Ureter (tissue), 1 donor: ENCODE measurements around the gene FOXF2. TPM values are rescaled to one million over a fixed set of nuclear protein-coding genes. Genes with fewer than 3 reads are reported as not detected.

Experiments used
- DNase-seq: peaks from one replicate; pipeline ENCODE4 v3.0.0-alpha.2; 2020; ENCODE audit warnings: low spot score
- total RNA-seq: library from RNA; stranded (reverse); gene quantifications from one replicate; pipeline ENCODE4 v1.2.4, GENCODE V29; 2023
- donor health status: DM: yes; HTN: yes; CAD: no.

FOXF2 gene
- total RNA-seq, 1 donor from 2014 or later: 3.4 TPM

DNA sequence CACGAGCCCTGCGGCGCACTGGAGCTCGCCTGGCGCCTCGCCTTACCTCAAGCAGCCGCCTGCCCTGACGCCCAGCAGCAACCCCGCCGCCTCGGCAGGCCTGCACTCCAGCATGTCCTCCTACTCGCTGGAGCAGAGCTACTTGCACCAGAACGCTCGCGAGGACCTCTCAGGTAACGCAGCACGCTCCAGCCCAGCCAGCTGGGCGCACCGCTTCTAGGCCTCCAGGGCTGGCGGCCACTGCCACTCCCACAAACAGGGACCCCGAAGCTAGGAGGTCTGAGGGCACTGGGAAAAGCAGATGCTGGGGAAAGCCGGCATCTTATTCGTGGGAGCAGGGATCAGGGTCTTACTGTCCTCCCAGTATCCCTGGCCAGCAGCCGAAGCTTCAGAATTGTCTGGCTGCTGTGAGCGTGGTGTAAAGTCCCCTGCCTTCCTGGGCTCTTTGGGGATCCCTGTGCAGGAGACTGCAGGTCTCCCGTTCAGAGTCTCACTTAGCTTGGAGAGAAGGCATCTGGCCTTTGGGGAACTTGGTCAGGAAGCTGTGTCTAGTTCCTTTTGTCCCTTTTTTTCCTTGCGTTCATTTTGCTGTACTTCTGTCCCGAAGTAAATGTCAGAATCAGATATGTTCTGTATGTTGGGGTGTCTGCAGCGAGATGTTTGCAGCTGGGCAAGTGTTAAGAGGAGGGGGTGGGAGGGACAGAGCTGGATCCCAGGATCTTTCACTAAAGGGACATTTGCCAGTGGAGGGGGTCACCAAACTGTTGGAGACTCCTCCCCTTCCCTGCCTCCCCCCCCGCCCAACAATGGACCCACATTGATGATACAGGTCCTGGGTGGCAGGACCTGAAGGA is 1.8 kb downstream of the FOXF2 start:
- DNase-seq: no peak

DNA sequence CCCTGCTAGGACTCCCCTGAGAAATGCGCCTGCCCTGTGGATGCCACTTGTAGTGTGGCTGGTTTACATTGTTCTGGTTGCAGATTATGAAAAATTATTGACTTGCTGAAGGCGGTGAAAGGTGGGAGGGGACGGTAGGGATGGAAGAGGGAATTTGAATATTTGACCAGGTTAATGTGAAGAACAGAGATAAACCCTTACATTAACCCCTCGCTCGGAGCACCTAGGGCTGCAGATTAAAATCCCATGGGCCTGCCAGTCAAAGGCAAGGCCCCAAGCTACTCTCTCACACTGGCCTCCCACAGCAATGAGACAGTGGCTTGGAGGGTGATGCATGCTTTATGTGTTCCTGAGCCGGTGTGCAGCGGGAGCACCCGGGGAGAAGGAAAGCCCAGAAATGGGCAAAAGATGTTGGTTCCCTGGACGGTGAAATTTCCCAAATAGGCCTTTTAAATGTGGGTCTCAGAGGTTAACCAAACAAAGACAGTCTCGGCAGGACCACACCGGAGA is 2.5 kb downstream of the FOXF2 start:
- DNase-seq: no peak

DNA sequence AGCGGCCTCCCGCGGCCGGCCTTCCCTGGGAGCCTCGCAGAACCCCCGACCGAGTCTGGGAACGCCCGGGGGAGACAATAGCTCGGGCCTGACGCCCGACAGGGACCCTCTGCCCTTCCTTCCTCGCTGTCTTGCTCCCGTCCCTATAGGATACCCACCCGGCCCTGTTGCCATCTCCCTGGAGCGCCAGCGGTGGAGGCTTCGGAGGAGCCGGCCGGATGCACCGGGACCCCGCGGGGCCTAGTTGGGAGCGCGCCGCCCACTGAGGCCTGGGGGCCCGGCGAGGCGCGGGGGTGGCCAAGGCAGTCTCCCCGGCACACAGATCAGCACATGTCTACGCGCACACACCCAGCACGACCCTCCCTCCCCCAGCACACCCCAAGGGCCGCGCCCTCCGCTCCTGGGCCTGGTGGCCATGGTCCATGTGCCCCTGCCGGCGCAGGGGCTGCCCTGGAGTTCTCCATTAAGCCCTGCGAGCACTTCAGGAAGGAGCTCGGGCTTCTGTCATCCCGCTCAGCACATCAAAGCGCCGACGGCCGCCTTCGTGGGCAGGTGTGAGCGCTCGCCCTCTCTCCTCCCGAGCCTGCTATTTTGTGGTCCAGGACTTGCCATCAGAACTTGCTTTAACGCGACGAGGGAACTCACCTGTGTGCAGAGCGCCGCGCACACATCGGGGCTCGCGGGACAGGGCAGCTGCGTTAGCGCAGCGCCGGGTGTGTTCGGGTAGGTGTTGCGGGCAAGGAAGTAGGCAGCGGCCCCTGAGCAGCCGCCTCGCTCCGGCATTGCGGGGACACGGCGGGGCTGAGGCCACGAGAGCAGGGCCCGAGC is 3.7 kb downstream of the FOXF2 start:
- no peak for DNase-seq

DNA sequence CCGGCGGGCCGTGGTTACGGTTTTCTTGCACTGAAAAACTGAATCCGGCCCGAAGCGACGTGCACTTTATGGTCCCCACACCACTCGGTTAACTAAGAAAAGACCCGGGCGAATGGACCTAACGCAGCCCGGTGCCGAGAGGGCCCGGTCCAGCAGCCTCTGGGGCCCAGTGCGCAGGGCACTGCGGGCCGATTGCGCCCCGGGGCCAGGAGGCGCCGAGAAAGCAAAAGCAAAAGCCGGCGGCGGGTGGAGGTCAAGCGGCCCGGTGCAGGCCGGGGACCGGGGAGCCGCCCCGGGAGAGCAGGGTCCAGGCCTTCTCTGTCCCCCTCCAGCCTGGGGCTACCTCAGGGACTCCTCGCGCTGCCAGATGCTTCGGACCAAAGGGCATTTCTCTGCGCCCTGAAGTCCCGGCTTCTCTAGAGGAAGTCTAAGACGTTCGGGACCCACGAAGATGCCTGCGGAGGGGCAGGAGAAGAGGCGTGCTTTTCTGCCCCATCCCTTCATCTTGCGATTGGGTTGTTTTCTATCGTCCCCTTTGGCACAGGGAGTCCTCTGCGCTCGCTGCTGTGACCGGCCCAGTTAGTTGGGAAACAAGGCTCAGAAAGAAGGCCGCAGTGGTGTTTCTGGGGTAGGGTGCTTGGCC is 4.4 kb downstream of the FOXF2 start:
- DNase-seq: no peak

DNA sequence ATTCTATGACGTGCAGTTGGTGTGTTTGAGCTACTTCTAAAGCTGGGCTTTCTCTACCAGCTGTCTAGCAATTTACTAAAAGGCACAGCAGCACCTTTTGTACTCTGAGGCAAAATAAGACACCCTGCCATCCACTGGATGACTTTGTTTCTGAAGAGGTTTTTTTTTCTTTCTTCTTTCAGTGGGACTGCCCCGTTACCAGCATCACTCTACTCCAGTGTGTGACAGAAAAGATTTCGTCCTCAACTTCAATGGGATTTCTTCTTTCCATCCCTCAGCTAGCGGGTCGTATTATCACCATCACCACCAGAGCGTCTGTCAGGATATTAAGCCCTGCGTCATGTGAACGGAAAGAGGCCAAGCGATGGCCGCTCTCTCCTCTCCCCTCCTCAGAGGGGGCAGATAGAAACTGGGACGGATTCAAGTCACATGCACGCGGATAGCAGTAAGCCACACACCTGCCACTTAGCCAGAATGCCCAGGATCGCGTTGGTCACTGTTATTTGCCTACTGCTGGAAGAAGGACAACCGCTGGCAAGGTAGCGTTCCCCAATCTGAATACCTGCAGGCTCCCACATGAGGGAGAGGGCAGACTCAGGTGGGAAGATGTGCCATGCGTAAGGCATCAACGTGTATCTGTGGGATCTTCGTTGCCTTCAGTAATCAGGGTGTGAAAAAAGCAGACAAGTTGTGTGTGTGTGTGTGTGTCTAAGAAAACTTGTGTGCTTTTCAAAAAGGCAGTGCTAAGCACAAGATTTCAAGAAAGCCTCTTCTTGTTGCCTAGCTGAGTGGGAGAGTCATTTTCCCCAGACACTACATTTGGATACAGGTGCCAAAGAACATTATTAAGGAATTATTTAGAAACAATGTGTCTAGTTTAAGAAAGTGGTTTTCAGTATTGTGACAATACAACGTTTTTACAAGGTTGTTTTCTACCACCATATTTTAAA is 5.4 kb downstream of the FOXF2 start:
- no peak for DNase-seq

DNA sequence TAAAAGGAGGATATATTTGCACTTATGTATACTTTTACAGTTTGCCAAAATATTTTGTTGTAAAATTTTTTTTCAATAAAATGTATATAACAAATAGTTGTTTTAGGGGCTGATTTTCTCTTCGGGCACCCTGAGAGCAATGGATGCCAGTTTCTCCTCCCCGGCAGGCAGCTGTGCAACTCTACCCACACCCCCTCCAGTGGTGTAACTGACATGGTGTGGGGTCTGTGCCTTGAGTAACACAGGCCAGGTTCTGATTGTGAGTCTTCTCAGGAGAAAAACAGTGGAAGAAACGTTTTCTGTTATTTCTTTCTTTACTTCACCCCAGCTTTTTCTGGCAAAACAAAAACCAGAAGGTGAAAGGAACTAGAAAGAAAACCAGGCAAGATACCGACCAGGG is 6.1 kb downstream of the FOXF2 start:
- no peak for DNase-seq

DNA sequence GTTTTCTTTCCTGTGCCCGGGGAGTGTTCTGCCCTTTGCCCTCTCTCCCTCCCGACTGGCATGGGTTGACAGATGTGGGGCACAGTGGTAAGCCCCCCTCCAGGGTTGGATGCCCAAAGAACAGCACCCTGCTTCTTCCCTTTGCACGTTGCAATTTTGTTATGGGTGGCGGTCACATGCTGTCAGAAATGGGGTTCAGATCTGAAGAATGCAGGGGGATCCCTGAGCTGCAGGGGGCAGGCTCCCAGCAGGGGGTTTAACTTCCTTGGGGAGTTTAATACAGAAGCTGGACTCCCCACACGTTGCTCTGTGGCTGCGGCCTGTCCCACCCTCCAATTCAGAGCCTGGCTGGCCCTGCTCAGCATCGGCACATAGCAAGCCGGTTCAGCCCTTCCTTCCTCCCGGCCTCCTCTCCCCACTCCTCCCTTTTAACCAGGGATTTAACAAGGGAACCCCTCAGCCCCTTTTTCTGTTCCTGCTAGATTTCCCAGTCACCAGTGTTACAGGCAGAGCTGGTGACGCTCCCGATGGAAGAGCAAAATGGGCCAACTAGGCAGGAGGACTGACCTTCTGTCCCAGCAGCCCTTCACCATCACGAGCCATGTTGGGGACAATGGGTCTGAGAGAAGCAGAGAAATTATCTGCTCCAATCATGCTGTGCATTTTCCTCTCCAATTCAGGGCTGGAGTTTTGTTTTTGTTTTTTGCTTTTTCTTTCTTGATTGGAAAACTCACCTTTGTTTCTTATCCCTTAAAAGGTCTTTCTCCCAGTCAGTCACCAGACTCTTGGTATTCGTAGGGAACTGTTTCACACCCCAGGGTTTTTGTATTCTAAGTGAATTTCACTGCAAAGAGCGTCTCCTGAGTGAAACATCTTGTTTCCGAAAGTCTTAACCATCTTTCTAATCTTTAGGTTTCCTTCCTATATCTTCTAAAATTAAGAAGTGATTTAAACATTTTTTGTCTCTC is 6.8 kb downstream of the FOXF2 start:
- no peak for DNase-seq

DNA sequence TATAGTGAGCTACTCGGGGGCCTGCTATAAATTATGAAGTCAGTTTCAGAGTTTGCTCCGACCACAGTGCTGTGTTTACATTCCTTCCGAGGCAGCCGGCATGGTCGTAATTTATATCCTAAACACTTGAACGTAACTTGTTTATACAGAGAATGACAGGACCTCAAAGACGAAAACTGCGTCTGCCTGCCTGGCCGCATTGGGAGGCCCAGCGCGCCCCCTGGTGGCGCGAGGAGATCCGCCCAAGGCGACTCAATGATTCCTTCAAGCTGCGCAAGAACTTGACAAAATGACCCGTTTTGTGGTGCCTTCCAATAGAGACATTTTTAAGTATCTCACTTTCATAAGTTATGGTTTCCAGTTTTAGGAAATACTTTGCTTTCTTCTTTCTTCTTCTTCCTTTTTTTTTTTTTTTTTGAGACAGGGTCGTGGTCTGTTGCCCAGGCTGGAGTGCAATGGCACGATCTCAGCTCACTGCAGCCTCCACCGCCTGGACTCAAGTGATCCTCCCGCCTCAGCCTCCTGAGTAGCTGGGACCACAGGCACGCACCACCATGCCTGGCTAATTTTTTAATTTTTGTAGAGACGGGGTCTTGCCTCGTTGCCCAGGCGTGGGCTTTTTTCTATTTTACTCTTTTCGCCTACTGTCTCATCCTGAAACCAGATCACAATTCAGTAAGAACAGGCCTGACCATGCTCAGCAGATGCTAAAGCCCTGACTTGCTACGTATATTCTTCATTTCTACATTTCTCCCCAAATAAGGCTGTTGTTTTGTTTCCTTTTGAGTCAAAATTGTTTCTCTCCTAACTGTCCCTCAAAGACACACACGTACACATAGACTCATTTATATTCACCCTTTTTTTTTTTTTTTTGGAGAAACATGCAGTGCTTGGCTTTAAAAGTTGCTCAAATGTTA is 7.8 kb downstream of the FOXF2 start:
- DNase-seq: peak; percentile 71

DNA sequence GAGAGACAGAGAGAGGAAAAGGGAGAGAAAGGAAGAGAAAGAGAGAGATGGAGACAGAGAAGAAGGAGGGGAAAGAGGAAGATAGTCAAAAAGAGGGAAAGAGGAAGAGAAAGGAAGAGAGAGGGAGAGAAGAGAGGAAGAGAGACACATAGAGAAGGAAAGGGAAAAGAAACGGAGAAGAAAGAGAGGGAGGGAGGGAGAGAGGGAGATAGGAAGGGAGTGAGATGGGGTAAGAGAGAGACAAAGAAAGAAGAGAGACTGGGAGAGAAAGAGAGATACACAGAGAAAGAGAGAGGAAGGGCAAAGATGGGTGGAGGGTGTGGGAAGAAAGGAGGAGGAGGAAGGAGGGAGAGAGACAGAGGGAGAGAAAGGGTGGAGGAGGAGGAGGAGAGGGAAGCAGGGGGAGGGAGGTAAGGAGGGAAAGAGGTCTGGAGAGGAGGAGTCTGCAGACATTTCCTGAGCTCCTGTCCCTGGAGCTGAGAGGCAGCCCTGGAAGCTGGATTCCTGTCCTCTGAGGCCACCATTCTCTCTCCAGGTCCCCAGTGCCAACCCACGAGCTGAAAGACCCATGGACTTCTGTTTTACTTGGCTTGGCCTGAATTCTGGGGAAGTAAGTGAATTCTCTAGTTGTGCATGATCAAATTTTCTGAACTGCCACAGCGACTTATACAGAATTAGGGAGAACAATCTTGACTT is 9.9 kb downstream of the FOXF2 start:
- no peak for DNase-seq

DNA sequence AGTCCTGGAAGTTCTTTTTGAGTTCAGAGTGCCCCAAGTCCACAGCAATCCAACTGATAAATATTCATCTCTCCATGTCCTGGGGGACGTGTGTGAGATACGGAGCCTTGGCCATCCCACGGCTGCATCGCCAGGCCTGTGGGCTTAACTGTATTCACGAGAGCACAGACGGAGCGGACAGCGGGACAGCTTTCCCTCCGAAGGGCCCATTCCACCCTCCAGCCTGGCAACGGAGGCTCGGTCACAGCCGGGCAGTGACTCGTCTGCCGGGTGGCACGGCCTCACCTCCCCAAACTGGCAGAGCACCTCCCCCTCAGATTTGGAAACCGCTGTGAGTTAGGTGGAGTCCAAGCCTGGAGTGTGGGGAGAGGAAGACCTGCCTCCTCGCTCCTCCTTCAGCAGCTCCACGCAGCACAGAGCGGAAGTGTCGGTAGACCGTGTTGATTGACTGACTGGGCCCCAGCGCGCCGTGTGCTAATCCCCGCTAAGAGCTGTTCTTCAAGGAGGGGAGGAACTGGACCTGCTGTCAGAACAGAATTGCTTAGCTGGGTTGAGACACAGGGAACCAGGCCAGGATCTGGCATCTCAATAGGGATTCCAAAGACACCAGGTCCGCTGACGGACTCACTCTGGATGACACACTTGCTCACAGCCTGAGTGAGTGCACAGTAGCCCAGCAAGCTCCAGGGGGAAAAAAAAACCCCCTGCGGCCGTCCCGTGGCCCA is 10.9 kb downstream of the FOXF2 start:
- DNase-seq: no peak

DNA sequence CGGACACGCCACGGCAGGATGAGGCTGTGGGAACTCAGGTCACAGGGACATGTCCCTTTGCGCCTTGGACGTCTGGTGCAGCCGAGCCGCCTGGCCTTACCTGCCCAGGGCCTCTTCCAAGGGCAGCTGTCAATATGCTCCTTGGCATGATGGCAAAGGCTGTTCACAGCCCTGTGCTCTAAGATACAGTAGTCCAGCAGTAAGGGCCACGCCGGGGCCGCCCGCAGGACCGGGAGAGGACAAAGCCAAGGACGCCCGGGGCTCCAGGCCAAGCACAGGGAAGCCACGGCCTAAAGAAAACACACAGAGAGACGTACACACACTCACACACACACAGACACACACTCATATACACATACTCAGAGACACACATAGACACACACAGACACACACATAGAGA is 13.0 kb downstream of the FOXF2 start:
- no peak for DNase-seq

DNA sequence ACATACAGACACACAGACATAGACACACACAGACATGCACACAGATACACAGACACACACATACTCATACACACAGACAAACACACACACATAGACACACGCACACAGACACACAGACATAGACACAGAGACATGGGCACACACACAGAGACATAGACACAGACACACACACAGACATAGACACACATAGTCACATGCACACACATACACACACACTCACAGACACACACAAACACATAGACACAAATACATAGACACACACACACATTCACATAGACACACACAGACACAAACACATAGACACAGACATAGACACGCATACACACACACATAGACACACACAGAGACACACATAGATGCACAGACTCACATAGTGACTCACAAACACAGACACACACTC is 13.5 kb downstream of the FOXF2 start:
- no peak for DNase-seq

DNA sequence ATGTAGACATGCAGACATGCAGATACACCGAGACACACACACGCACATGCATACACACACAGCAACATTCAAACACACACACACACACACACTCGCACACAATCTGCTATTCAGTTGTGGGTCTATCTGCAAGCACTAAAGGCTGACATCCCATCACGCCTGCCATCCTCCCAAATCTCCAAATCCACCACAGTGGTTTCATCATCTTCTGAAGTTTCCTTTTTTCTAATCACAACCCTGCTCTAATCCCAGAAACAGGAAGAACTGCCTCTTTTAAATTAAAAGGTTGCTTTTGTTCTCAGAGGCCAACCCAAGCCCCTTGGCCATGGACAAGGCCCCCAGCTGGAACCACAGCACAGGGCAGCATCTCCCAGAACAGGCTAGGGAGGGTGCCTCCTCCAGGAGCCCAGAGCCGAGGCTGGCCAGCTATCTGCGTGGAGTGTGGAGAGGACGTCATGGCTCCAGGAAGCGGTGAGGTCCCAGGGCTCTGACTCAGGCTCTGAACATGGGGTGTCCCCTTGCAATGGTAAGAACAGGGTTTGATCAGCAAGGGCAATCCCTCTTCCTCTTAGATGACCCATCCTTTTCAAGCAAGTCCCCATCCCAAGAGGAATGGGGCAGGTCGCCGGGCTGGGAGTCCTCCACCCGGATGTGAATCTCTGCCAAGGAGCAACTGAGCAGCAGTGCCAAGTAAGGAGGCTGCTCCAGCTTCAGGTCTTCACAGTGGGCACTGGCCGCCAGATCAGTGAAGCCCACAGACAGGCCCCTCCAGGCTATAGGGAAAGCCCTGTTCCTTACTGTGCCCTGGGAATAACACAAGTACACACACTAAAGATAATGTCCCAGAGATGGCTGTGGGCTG is 14.7 kb downstream of the FOXF2 start:
- no peak for DNase-seq

DNA sequence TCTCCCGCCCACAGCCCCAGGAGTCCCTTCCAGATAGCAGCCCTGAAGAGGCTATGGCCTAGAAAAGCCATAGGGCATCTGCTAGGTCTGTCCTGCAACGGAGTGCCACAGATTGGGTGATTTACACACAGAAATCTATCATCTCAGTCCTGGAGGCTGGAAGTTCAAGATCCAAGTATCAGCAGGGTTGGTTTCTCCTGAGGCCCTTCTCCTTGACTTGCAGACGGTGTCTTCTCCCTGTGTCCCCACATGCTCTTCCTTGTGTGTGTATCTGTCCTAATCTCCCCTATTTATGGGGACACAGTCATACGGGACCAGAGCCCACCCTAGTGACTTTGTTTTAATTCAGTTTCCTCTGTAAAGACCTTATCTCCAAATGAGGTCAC is 15.3 kb downstream of the FOXF2 start:
- DNase-seq: no peak

DNA sequence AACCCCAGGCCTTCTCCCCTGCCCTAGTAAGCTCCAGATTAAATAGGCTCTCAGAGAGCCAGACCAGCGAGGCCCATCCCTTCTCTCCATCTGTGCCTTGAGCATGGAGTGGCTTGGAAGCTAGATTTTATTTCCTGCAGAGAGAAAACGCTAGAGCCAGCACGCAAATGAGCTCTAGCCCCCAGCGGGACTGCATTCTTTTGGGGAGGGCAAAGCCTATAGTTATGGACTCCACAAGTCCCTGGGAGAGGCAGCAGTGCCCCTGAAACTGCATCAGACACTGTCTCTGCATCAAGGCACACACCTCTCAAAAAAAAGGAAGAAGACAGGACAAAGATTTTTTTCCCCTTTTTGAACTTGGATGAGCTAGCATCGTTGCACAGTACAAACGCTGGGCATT is 15.8 kb downstream of the FOXF2 start:
- DNase-seq: no peak

DNA sequence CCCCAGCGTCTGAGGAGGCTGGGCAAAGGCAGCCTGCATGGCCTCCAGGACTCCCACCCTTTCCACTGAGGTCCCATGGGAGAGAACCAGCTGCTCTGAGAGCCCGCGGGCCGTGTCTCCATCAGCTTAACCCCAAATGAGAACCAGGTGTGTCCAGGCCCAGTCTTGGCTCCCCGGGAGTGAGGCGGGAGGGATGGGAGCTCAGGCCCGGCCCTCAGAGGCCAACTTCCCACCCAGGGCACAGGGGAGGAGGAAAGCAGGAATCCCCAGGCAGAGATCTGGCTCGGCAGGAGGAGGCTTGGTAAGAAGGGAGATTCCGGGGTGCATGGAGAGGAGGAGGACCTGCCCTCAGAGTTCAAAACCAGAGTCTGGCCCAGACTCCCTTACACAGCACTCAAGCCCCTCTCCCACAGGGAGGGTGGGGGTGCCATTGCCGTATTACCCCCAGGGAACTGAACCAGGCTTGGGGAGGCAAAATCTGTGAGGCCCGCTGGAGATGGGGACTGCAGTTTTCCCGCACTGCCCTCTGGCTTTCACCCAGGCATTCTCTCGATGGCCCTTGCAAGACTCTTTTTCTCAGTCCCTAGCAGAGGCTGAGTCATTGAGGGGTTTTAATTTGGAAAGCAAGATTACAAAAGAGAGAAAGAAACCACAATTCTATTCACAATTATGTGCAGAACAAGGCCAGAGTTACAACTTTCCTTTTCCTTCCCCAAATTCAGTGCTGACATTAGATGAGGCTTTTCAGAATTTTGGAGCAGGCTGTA is 17.1 kb downstream of the FOXF2 start:
- DNase-seq: no peak
